ENCODE results near the gene VCAM1.
"Not testable (repeated sequence)": the region's sequence is repeated elsewhere in the genome, so short reads cannot be mapped to it uniquely, and the experiment has no call there.

VCAM1 gene

GRCh38 chr1:100719490-100719889 lies at the start of gene VCAM1:
VCAM1 (plus strand) TSS chr1:100719742; CDS start chr1:100719861, 119 bp downstream.
- Mint-ChIP-seq H3K9me3 (no peaks in the 10 kb centered on the region), H3K27ac (no peak within 1 kb of the TSS), H3K4me1 (ENCODE audit: low read depth) (peaks cover 17% of the 10 kb centered on the region), H3K4me3 (peak within 1 kb of the TSS; percentile 6), H3K36me3 (ENCODE audit: low read depth) (no peaks in the 10 kb centered on the region), H3K27me3 (peaks cover 32% of the 10 kb centered on the region)

- no peaks in the 10 kb centered on the region for H3K36me3 Mint-ChIP-seq (ENCODE audit: low read depth)
- H3K4me1 Mint-ChIP-seq (ENCODE audit: low read depth) = no peaks in the 10 kb centered on the region
- H3K27me3 Mint-ChIP-seq = no peaks in the 10 kb centered on the region
- H3K27ac Mint-ChIP-seq = no peak overlapping the region
- H3K4me3 Mint-ChIP-seq = no peak overlapping the region
- H3K9me3 Mint-ChIP-seq = peaks cover 9% of the 10 kb centered on the region
Observed at GRCh38 chr1:100670083-100670482, 49.5 kb upstream of the VCAM1 start.

GRCh38 chr1:100671601-100672000 lies 47.9 kb upstream of the VCAM1 start:
- Mint-ChIP-seq H3K27ac (no peak overlapping the region), H3K4me3 (no peak overlapping the region), H3K9me3 (peaks cover 9% of the 10 kb centered on the region), H3K27me3 (no peaks in the 10 kb centered on the region), H3K36me3 (ENCODE audit: low read depth) (no peaks in the 10 kb centered on the region), H3K4me1 (ENCODE audit: low read depth) (no peaks in the 10 kb centered on the region)

GRCh38 chr1:100683448-100684349 lies 35.8 kb upstream of the VCAM1 start:
- peaks cover 6% of the 10 kb centered on the region for H3K27me3 Mint-ChIP-seq
- H3K36me3 Mint-ChIP-seq (ENCODE audit: low read depth) = no peaks in the 10 kb centered on the region
- no peak overlapping the region for H3K27ac Mint-ChIP-seq
- H3K9me3 Mint-ChIP-seq = peaks cover 9% of the 10 kb centered on the region
- peaks cover 3% of the 10 kb centered on the region for H3K4me1 Mint-ChIP-seq (ENCODE audit: low read depth)
- no peak overlapping the region for H3K4me3 Mint-ChIP-seq

- Mint-ChIP-seq H3K4me1 (ENCODE audit: low read depth) (no peaks in the 10 kb centered on the region), H3K4me3 (no peak overlapping the region), H3K36me3 (ENCODE audit: low read depth) (no peaks in the 10 kb centered on the region), H3K9me3 (peaks cover 19% of the 10 kb centered on the region), H3K27ac (no peak overlapping the region), H3K27me3 (peaks cover 32% of the 10 kb centered on the region)
Observed at GRCh38 chr1:100699744-100700143, 19.8 kb upstream of the VCAM1 start.

GRCh38 chr1:100700586-100700985 lies 19.0 kb upstream of the VCAM1 start:
- no peaks in the 10 kb centered on the region for H3K36me3 Mint-ChIP-seq (ENCODE audit: low read depth)
- peaks cover 32% of the 10 kb centered on the region for H3K27me3 Mint-ChIP-seq
- H3K4me3 Mint-ChIP-seq = no peak overlapping the region
- no peak overlapping the region for H3K27ac Mint-ChIP-seq
- no peaks in the 10 kb centered on the region for H3K4me1 Mint-ChIP-seq (ENCODE audit: low read depth)
- peaks cover 10% of the 10 kb centered on the region for H3K9me3 Mint-ChIP-seq

GRCh38 chr1:100703052-100703451 lies 16.5 kb upstream of the VCAM1 start:
- Mint-ChIP-seq H3K4me1 (ENCODE audit: low read depth) (no peaks in the 10 kb centered on the region), H3K9me3 (peaks cover 4% of the 10 kb centered on the region), H3K4me3 (no peak overlapping the region), H3K27ac (no peak overlapping the region), H3K27me3 (peaks cover 32% of the 10 kb centered on the region), H3K36me3 (ENCODE audit: low read depth) (no peaks in the 10 kb centered on the region)

GRCh38 chr1:100703716-100704115 lies 15.8 kb upstream of the VCAM1 start:
- peaks cover 35% of the 10 kb centered on the region for H3K27me3 Mint-ChIP-seq
- peaks cover 4% of the 10 kb centered on the region for H3K9me3 Mint-ChIP-seq
- H3K27ac Mint-ChIP-seq = no peak overlapping the region
- H3K36me3 Mint-ChIP-seq (ENCODE audit: low read depth) = no peaks in the 10 kb centered on the region
- H3K4me1 Mint-ChIP-seq (ENCODE audit: low read depth) = peaks cover 4% of the 10 kb centered on the region
- H3K4me3 Mint-ChIP-seq = no peak overlapping the region

GRCh38 chr1:100704473-100704872 lies 15.1 kb upstream of the VCAM1 start:
- Mint-ChIP-seq H3K9me3 (no peaks in the 10 kb centered on the region), H3K4me1 (ENCODE audit: low read depth) (peaks cover 9% of the 10 kb centered on the region), H3K4me3 (no peak overlapping the region), H3K27ac (no peak overlapping the region), H3K36me3 (ENCODE audit: low read depth) (no peaks in the 10 kb centered on the region), H3K27me3 (peaks cover 28% of the 10 kb centered on the region)

GRCh38 chr1:100706296-100706695 lies 13.2 kb upstream of the VCAM1 start:
- Mint-ChIP-seq H3K36me3 (ENCODE audit: low read depth) (no peaks in the 10 kb centered on the region), H3K4me1 (ENCODE audit: low read depth) (peaks cover 9% of the 10 kb centered on the region), H3K27ac (no peak overlapping the region), H3K4me3 (no peak overlapping the region), H3K27me3 (peaks cover 26% of the 10 kb centered on the region), H3K9me3 (no peaks in the 10 kb centered on the region)

- Mint-ChIP-seq H3K9me3 (no peaks in the 10 kb centered on the region), H3K4me1 (ENCODE audit: low read depth) (peaks cover 9% of the 10 kb centered on the region), H3K27me3 (peaks cover 24% of the 10 kb centered on the region), H3K36me3 (ENCODE audit: low read depth) (no peaks in the 10 kb centered on the region), H3K4me3 (no peak overlapping the region), H3K27ac (no peak overlapping the region)
Observed at GRCh38 chr1:100706856-100707255, 12.7 kb upstream of the VCAM1 start.

- no peak overlapping the region for H3K4me3 Mint-ChIP-seq
- peaks cover 21% of the 10 kb centered on the region for H3K27me3 Mint-ChIP-seq
- H3K36me3 Mint-ChIP-seq (ENCODE audit: low read depth) = no peaks in the 10 kb centered on the region
- peaks cover 26% of the 10 kb centered on the region for H3K4me1 Mint-ChIP-seq (ENCODE audit: low read depth)
- H3K9me3 Mint-ChIP-seq = no peaks in the 10 kb centered on the region
- no peak overlapping the region for H3K27ac Mint-ChIP-seq
Observed at GRCh38 chr1:100708476-100709062, 11.0 kb upstream of the VCAM1 start.

GRCh38 chr1:100710906-100711682 lies 8.4 kb upstream of the VCAM1 start:
- H3K27ac Mint-ChIP-seq = no peak overlapping the region
- no peak overlapping the region for H3K4me3 Mint-ChIP-seq
- peaks cover 40% of the 10 kb centered on the region for H3K4me1 Mint-ChIP-seq (ENCODE audit: low read depth)
- H3K27me3 Mint-ChIP-seq = peaks cover 16% of the 10 kb centered on the region
- H3K9me3 Mint-ChIP-seq = no peaks in the 10 kb centered on the region
- H3K36me3 Mint-ChIP-seq (ENCODE audit: low read depth) = no peaks in the 10 kb centered on the region

GRCh38 chr1:100713027-100713426 lies 6.5 kb upstream of the VCAM1 start:
- Mint-ChIP-seq H3K27ac (peak overlapping the region; percentile 82), H3K4me1 (ENCODE audit: low read depth) (peaks cover 40% of the 10 kb centered on the region), H3K4me3 (peak overlapping the region; percentile 55), H3K27me3 (peaks cover 21% of the 10 kb centered on the region)
- not testable (repeated sequence) for H3K36me3 Mint-ChIP-seq (ENCODE audit: low read depth); H3K9me3 Mint-ChIP-seq

- peaks cover 40% of the 10 kb centered on the region for H3K4me1 Mint-ChIP-seq (ENCODE audit: low read depth)
- H3K4me3 Mint-ChIP-seq = peak overlapping the region; percentile 55
- no peaks in the 10 kb centered on the region for H3K9me3 Mint-ChIP-seq
- peak overlapping the region; percentile 82 for H3K27ac Mint-ChIP-seq
- no peaks in the 10 kb centered on the region for H3K36me3 Mint-ChIP-seq (ENCODE audit: low read depth)
- peaks cover 21% of the 10 kb centered on the region for H3K27me3 Mint-ChIP-seq
Observed at GRCh38 chr1:100713626-100714025, 5.9 kb upstream of the VCAM1 start.

Measured in stimulated activated naive CD8-positive, alpha-beta T cell treated with anti-CD3 and anti-CD28 coated beads, Interleukin-15, Interleukin-2, amounts not matched to agents 100 ng/mL and 50 ng/mL, for 24 hours (primary cell).